ENCODE measurements around the gene PER3. TPM values are rescaled to one million over a fixed set of nuclear protein-coding genes. Genes with fewer than 3 reads are reported as not detected.

PER3 gene
- total and polyA plus RNA-seq, 2 of the 4 experiments (the other 2 are of a cell fraction), result 3.4 to 4.2 TPM

DNA sequence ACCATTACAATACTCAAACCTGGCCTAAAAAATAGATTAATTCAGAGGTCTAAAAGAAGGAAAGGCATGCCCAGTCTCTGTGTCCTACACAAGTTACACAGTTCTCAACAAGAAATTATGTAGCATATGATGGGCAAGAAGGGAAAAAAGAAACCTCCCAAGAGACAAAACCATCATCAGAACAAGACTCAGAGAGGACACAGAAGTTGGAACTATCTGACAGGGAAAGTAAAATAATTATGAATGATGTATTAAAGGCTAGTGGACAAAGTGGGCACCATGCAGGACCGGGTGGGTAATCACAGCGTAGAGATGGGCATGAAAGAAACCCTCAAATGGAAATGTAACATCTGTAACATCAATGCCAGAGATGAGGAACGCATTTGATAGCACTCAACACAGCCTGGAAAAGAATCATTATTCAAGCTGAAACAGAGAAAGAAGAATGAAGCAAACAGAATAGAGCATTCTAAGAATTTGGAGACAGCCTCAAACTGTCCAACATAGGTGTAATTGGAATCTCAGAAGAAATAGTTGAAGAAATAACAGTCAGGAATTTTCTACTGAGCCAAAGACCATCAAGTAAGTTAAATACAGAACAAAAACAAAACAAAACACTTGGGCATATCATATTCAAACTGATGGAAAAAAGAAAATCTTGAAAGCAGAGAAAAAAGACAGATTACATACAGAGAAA lies 29.7 kb downstream of the PER3 start:
- in situ Hi-C loops (cut with MboI; ENCODE audit: low sequenced_read_pairs) (no loop called here), dilution Hi-C loops (cut with HindIII; ENCODE audit: low sequenced_read_pairs, unreplicated experiment) (no loop called here), intact Hi-C loops (cut with micrococcal nuclease) (no loop called here)
- H3K4me2 ChIP-seq (ENCODE audit: low read depth, low read length), result no peak overlapping the region
- H2AK5ac ChIP-seq (ENCODE audit: low read depth, low read length), result no peak overlapping the region
- no peak overlapping the region for H2BK20ac ChIP-seq (ENCODE audit: low read depth, low read length)
- H4K91ac ChIP-seq (ENCODE audit: insufficient read depth, low read depth, low read length), result no peak overlapping the region
- H4K20me1 ChIP-seq (ENCODE audit: insufficient read depth, low read length), result no peaks in the 10 kb centered on the region
- TF ChIP-seq RFX5 (IDR thresholded peaks at IDR 0.05; ENCODE audit: low read depth, low read length), result no peak
- no peak for TF ChIP-seq SMC3 (IDR thresholded peaks at IDR 0.05; ENCODE audit: low read depth, low read length)
- no peak for TF ChIP-seq RCOR1 (IDR thresholded peaks at IDR 0.05; ENCODE audit: insufficient replicate concordance, low read length)
- no peak for TF ChIP-seq CHD1 (IDR thresholded peaks at IDR 0.05; ENCODE audit: low read depth, low read length)
- TF ChIP-seq RAD21 (IDR thresholded peaks at IDR 0.05; ENCODE audit: low read length), result no peak
- TF ChIP-seq MAFK (IDR thresholded peaks at IDR 0.05; ENCODE audit: low read depth, low read length), result no peak
- TF ChIP-seq BHLHE40 (IDR thresholded peaks at IDR 0.05; ENCODE audit: low read depth, low read length), result no peak
- TF ChIP-seq NFE2L2 (IDR thresholded peaks at IDR 0.05; ENCODE audit: low read depth, low read length), result no peak
- TF ChIP-seq, protein P1, sequence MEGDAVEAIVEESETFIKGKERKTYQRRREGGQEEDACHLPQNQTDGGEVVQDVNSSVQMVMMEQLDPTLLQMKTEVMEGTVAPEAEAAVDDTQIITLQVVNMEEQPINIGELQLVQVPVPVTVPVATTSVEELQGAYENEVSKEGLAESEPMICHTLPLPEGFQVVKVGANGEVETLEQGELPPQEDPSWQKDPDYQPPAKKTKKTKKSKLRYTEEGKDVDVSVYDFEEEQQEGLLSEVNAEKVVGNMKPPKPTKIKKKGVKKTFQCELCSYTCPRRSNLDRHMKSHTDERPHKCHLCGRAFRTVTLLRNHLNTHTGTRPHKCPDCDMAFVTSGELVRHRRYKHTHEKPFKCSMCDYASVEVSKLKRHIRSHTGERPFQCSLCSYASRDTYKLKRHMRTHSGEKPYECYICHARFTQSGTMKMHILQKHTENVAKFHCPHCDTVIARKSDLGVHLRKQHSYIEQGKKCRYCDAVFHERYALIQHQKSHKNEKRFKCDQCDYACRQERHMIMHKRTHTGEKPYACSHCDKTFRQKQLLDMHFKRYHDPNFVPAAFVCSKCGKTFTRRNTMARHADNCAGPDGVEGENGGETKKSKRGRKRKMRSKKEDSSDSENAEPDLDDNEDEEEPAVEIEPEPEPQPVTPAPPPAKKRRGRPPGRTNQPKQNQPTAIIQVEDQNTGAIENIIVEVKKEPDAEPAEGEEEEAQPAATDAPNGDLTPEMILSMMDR (conservative IDR thresholded peaks at IDR 0.05; ENCODE audit: low read depth, low read length), result no peak
- H3K4me3 ChIP-seq (ENCODE audit: insufficient read depth, low read depth, low read length), result no peak overlapping the region
- ATAC-seq (ENCODE audit: low read depth) (no peak), DNase-seq (no peak)
- POLR2A ChIA-PET (ENCODE audit: unreplicated experiment), result no interaction called here
- CTCF ChIA-PET, result interaction anchor here (0.6 kb wide), 1 partner anchor 8 kb away, joined by 5 read pairs; no protein-coding TSS in a partner anchor
- H3K18ac ChIP-seq (ENCODE audit: low read depth, low read length), result no peak overlapping the region
- H3K79me1 ChIP-seq (ENCODE audit: low read depth in 1 of 2, low read length in 2 of 2), result no peaks in the 10 kb centered on the region
- peaks cover 9% of the 10 kb centered on the region for H3K9me3 ChIP-seq (ENCODE audit: control insufficient read depth, insufficient read depth, low read length)
- peaks cover 9% of the 10 kb centered on the region for H3K36me3 ChIP-seq (ENCODE audit: control insufficient read depth, insufficient read depth, low read length)
- no peak overlapping the region for H3K14ac ChIP-seq (replicated peaks; ENCODE audit: low read depth, low read length)
- no peaks in the 10 kb centered on the region; the same call in 1 of the 2 replicates for H3K9me1 ChIP-seq (ENCODE audit: insufficient read depth, low read length)
- H3K56ac ChIP-seq (ENCODE audit: extremely low read depth, insufficient read depth, low read length), result no peak overlapping the region
- H4K8ac ChIP-seq (ENCODE audit: low read depth in 2 of 2, low read length in 2 of 2), result no peak overlapping the region
- H2BK5ac ChIP-seq (ENCODE audit: low read depth, low read length, poor library complexity, severe bottlenecking), result no peak overlapping the region
- H2BK120ac ChIP-seq (ENCODE audit: low read depth, low read length), result no peak overlapping the region
- no peak overlapping the region for H3K23ac ChIP-seq (ENCODE audit: low read depth, low read length)
- BruUV-seq (replicated peaks), result no TSS peak
- H3K4ac ChIP-seq (ENCODE audit: low read depth, low read length), result no peak overlapping the region
- WGBS, 2 experiments (ENCODE audit: extremely low coverage in 2 of 2, insufficient read length in 1 of 2), result no CpG with 5 or more reads among the region's 3 CpGs
- H4K5ac ChIP-seq (ENCODE audit: low read depth, low read length), result no peak overlapping the region
- peaks cover 2% of the 10 kb centered on the region; the same call in 1 of the 2 replicates for H3K4me1 ChIP-seq (ENCODE audit: control insufficient read depth, insufficient read depth, low read length)
- H3K27me3 ChIP-seq (ENCODE audit: control insufficient read depth, insufficient read depth, low read length), result no peaks in the 10 kb centered on the region
- H3K27ac ChIP-seq (ENCODE audit: insufficient read depth, low read length), result no peak overlapping the region
- H2BK15ac ChIP-seq (ENCODE audit: low read depth, low read length), result no peak overlapping the region
- no peak overlapping the region for H3K9ac ChIP-seq (ENCODE audit: low read depth, low read length)
- H2AFZ ChIP-seq (replicated peaks; ENCODE audit: low read length, poor library complexity), result no peak overlapping the region
- H2AK9ac ChIP-seq (replicated peaks; ENCODE audit: low read depth, low read length, poor library complexity), result no peak overlapping the region
